Left lung (tissue), 10 donors: ENCODE results near the gene ATP2B1. TPM values are rescaled to one million over a fixed set of nuclear protein-coding genes. Genes with fewer than 3 reads are reported as not detected.

ENCODE experiments used
- ATAC-seq: fragments of 200-7000 bp; cut with Tn5 transposase; one replicate; pipeline ENCODE4 v1.9.1; 2020; ENCODE audit warnings: moderate library complexity
- DNase-seq, 4 donors: peaks; one replicate each; pipeline ENCODE4 v3.0.0-alpha.2; 2013 to 2020
- H3K27ac ChIP-seq, 2 donors: fragments of 200-600 bp; sonication (generic) in 1 of 2; one replicate each; pipeline versions ENCODE4 v1.5.0 to v1.8.0; 2020 to 2021
- H3K27me3 ChIP-seq, 2 donors: fragments of 200-600 bp; sonication (generic) in 1 of 2; one replicate each; pipeline versions ENCODE4 v1.5.0 to v1.8.0; 2020 to 2021
- H3K36me3 ChIP-seq, 2 donors: fragments of 200-600 bp; sonication (generic) in 1 of 2; one replicate each; pipeline versions ENCODE4 v1.5.0 to v1.8.0; 2020 to 2021
- H3K4me1 ChIP-seq, 2 donors: fragments of 200-600 bp; one replicate each; pipeline ENCODE4 v1.8.0; 2021
- H3K4me3 ChIP-seq, 2 donors: fragments of 200-600 bp; sonication (generic) in 1 of 2; one replicate each; pipeline versions ENCODE4 v1.5.0 to v1.8.0; 2020 to 2021; ENCODE audit warnings: mild to moderate bottlenecking in 1 of 2
- H3K9me3 ChIP-seq, 2 donors: fragments of 200-600 bp; sonication (generic) in 1 of 2; one replicate each; pipeline versions ENCODE4 v1.5.0 to v1.8.0; 2020 to 2021
- CTCF ChIP-seq, 2 donors: fragments of 200-600 bp; sonication (generic) in 1 of 2; IDR thresholded peaks; one replicate each; pipeline versions ENCODE4 v1.5.0 to v1.8.0; 2021; ENCODE audit warnings: antibody characterized with exemption in 2 of 2
- intact Hi-C, 2 donors: fragments of 100-400 bp; cut with DNase I; formaldehyde crosslinking; loops; one replicate each; pipeline versions ENCODE4 v1.11.2 to v1.14.2; 2022
- polyA plus RNA-seq, 6 donors: library from polyadenylated mRNA; unstranded; fragments of 120-200 nt; gene quantifications; one replicate each; pipeline ENCODE4 v1.2.1, GENCODE V29; 2013; ENCODE audit not compliant: insufficient read length in 6 of 6
- total RNA-seq, 2 donors: library from RNA; stranded (reverse); fragmentation: NEBNext Ultra II Directional; extraction: Animal tissue kit (Norgen Biotek cat#: 25700); gene quantifications; one replicate each; pipeline ENCODE4 v1.2.1, GENCODE V29; 2021
- donor health status: DM: no; HTN: yes; CAD: no.
- donor health status: DM: no; HTN: no; CAD: no.

Gene ATP2B1
- total and polyA plus RNA-seq, 8 donors: 29.4 to 96.6 (median 88.7) TPM

GRCh38 chr12:89618113-89618862, 90.3 kb downstream of the ATP2B1 start:
- Histone ChIP-seq H3K36me3 (peaks cover 0 to 12% of the 10 kb centered on the region in 2 donors), H3K27me3 (no peaks in the 10 kb centered on the region), H3K4me3 (no peak overlapping the region), H3K4me1 (no peaks in the 10 kb centered on the region), H3K9me3 (no peaks in the 10 kb centered on the region), H3K27ac (no peak overlapping the region)
- intact Hi-C loops: no loop called here
- no peak for TF ChIP-seq CTCF (IDR thresholded peaks at IDR 0.05)
- ATAC-seq (no peak), DNase-seq (no peak)

GRCh38 chr12:89610366-89610765, 98.3 kb downstream of the ATP2B1 start:
- H3K27ac ChIP-seq: no peak overlapping the region
- H3K4me1 ChIP-seq: no peaks in the 10 kb centered on the region
- H3K4me3 ChIP-seq: no peak overlapping the region
- intact Hi-C loops: no loop called here
- no peak for DNase-seq
- no peaks in the 10 kb centered on the region for H3K27me3 ChIP-seq
- no peak for TF ChIP-seq CTCF (IDR thresholded peaks at IDR 0.05)
- no peak for ATAC-seq
- no peaks in the 10 kb centered on the region for H3K9me3 ChIP-seq
- H3K36me3 ChIP-seq: peaks cover 0 to 44% of the 10 kb centered on the region in 2 donors

- intact Hi-C loops: no loop called here
- peaks cover 0 to 69% of the 10 kb centered on the region in 2 donors for H3K36me3 ChIP-seq
Observed at GRCh38 chr12:89603678-89604077, 105.0 kb downstream of the ATP2B1 start.

GRCh38 chr12:89597770-89598169, 110.9 kb downstream of the ATP2B1 start:
- H3K4me3 ChIP-seq: no peak overlapping the region
- H3K9me3 ChIP-seq: no peaks in the 10 kb centered on the region
- intact Hi-C loops: no loop called here
- no peak for ATAC-seq
- H3K36me3 ChIP-seq: peaks cover 0 to 37% of the 10 kb centered on the region in 2 donors
- no peak for TF ChIP-seq CTCF (IDR thresholded peaks at IDR 0.05)
- H3K27me3 ChIP-seq: no peaks in the 10 kb centered on the region
- H3K27ac ChIP-seq: no peak overlapping the region
- no peaks in the 10 kb centered on the region for H3K4me1 ChIP-seq
- DNase-seq: no peak

More at GRCh38 chr12:89603678-89604077, 105.0 kb downstream of the ATP2B1 start:
- no peaks in the 10 kb centered on the region for H3K9me3 ChIP-seq
- ATAC-seq (no peak), DNase-seq (no peak)
- no peak for TF ChIP-seq CTCF (IDR thresholded peaks at IDR 0.05)
- no peak overlapping the region for H3K27ac ChIP-seq
- H3K27me3 ChIP-seq: no peaks in the 10 kb centered on the region
- H3K4me3 ChIP-seq: no peak overlapping the region
- H3K4me1 ChIP-seq: no peaks in the 10 kb centered on the region

- intact Hi-C loops: no loop called here
- Histone ChIP-seq H3K27me3 (no peaks in the 10 kb centered on the region), H3K4me3 (no peak overlapping the region), H3K9me3 (no peaks in the 10 kb centered on the region), H3K36me3 (peaks cover 0 to 33% of the 10 kb centered on the region in 2 donors), H3K4me1 (no peaks in the 10 kb centered on the region), H3K27ac (no peak overlapping the region)
- DNase-seq (no peak), ATAC-seq (no peak)
- TF ChIP-seq CTCF (IDR thresholded peaks at IDR 0.05): no peak
Observed at GRCh38 chr12:89597210-89597609, 111.4 kb downstream of the ATP2B1 start.
